Esophagus squamous epithelium (tissue), 4 donors: Measurements from ENCODE around the gene PPFIBP1.

Experiments
- CTCF ChIP-seq, 6 experiments: fragments of 450-650 bp in 4 of 6; fragments of 200-600 bp in 2 of 6; sonication (generic) in 2 of 6; IDR thresholded peaks; one replicate each; pipeline ENCODE4 v1.5.1; 2016 to 2019; ENCODE audit warnings: antibody characterized with exemption in 6 of 6, mild to moderate bottlenecking in 4 of 6, moderate library complexity in 4 of 6
- POLR2A ChIP-seq, 4 donors: fragments of 450-650 bp; IDR thresholded peaks; one replicate each; pipeline ENCODE4 v1.6.1; 2017; ENCODE audit warnings: antibody characterized with exemption in 4 of 4, mild to moderate bottlenecking in 4 of 4, moderate library complexity in 3 of 4

DNA sequence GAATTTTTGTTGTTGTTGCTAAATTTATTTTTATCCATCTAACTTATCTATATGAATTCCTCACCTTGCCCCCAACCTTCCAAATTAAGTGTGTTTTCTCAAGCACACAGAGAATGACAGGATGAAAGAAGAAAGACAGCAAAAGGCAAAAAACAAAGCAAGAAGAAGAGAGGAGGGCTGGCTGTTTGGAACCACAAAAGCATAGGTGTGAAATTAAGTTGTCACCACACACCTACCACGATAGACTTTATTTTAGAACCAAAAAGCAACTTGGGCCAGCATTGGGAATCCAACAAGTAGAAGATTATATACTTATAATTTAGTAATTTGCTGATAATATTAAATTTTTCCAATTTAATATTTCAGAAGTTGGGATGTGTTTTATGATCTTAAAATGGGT is 113.5 kb downstream of the PPFIBP1 start:
- TF ChIP-seq POLR2A (IDR thresholded peaks at IDR 0.05) (no peak), CTCF (IDR thresholded peaks at IDR 0.05) (no peak)
